GM12891 (cell line): ENCODE data around the gene TTC22.

Experiments
- PAX5 ChIP-seq: IDR thresholded peaks from 2 replicates; pipeline ENCODE4 v1.6.1; 2011; ENCODE audit warnings: low read length, moderate library complexity, mild to moderate bottlenecking; ENCODE audit not compliant: insufficient read depth, severe bottlenecking
- POLR2A ChIP-seq: IDR thresholded peaks from 2 replicates; pipeline ENCODE4 v1.6.1; 2011; ENCODE audit warnings: low read depth, low read length, control low read depth
- POLR2AphosphoS5 ChIP-seq: IDR thresholded peaks from 2 replicates; pipeline ENCODE4 v1.6.1; 2011; ENCODE audit warnings: low read depth, low read length, control low read depth
- SPI1 ChIP-seq: IDR thresholded peaks from 2 replicates; pipeline ENCODE4 v1.6.1; 2011; ENCODE audit warnings: low read depth, low read length, control low read depth

DNA sequence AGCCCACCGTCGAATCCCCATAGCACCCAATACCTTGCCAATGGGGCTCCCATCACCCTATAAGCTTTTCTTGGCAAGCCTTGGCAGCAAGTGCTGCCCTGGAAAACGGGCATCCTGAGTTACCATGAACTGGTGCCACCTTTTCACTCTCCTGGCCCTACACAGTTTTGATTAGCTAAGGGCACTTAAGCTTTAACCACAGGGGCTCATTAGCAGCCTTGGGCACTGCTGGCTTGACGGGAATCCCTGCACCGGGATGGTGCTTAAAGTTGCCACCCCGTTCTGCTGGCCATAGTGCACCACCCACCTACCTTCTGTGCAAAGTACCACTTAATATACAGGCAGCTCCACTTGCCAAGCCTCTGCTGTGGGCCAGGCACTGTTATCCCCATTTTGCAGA is 50.5 kb downstream of the TTC22 start:
- no peak for TF ChIP-seq PAX5
- no peak for TF ChIP-seq SPI1
- TF ChIP-seq POLR2AphosphoS5 = no peak
- no peak for TF ChIP-seq POLR2A
